Measurements from ENCODE around the gene GPR89B. TPM values are rescaled to one million over a fixed set of nuclear protein-coding genes. Genes with fewer than 3 reads are reported as not detected.
"Not testable (repeated sequence)": the region's sequence is repeated elsewhere in the genome, so short reads cannot be mapped to it uniquely, and the experiment has no call there.

GPR89B gene
- total RNA-seq, 2 donors from 2014 or later: 7.5 to 9.2 TPM

- no peaks in the 10 kb centered on the region for H3K27me3 ChIP-seq
- no peak for TF ChIP-seq CTCF (IDR thresholded peaks at IDR 0.05)
- no peak overlapping the region for H3K27ac ChIP-seq
- H3K4me1 ChIP-seq: peaks cover 0 to 6% of the 10 kb centered on the region in 2 donors
- H3K4me3 ChIP-seq: no peak overlapping the region
- no peaks in the 10 kb centered on the region for H3K9me3 ChIP-seq
- DNase-seq (ENCODE audit: low spot score): no peak
- no peaks in the 10 kb centered on the region for H3K36me3 ChIP-seq
These were observed 3.4 kb upstream of the GPR89B start for GRCh38 chr1:147924813-147925212.

- H3K27me3 ChIP-seq; H3K4me1 ChIP-seq; H3K9me3 ChIP-seq; H3K4me3 ChIP-seq; DNase-seq (ENCODE audit: low spot score); H3K36me3 ChIP-seq; H3K27ac ChIP-seq: not testable (repeated sequence)
These were observed 1.0 kb upstream of the GPR89B start for GRCh38 chr1:147927215-147927614.

DNA sequence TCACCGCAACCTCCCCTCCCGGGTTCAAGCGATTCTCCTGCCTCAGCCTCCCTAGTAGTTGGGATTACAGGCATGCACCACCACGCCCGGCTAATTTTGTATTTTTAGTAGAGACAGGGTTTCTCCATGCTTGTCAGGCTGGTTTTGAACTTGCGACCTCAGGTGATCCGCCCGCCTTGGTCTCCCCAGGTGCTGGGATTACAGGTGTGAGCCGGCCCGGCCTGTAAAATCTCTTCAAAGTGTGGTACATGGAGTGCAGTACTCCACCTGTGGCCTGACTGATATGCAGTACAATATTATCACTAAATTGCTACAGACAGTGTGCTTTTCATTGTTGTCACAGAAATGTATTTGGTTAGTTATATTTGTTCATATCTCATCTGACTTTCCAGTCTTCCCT is 531 bp upstream of the GPR89B start:
- not testable (repeated sequence) for H3K27ac ChIP-seq; H3K4me1 ChIP-seq; H3K4me3 ChIP-seq; H3K36me3 ChIP-seq; DNase-seq (ENCODE audit: low spot score); H3K9me3 ChIP-seq; H3K27me3 ChIP-seq

- not testable (repeated sequence) for H3K9me3 ChIP-seq; DNase-seq (ENCODE audit: low spot score); H3K36me3 ChIP-seq; H3K27ac ChIP-seq; H3K27me3 ChIP-seq; H3K4me3 ChIP-seq; H3K4me1 ChIP-seq
These were observed 2.9 kb downstream of the GPR89B start for GRCh38 chr1:147931137-147931536.

GRCh38 chr1:147935296-147935695 is 7.1 kb downstream of the GPR89B start:
- not testable (repeated sequence) for H3K36me3 ChIP-seq; H3K27me3 ChIP-seq; H3K9me3 ChIP-seq; H3K27ac ChIP-seq; H3K4me3 ChIP-seq; DNase-seq (ENCODE audit: low spot score); H3K4me1 ChIP-seq

- not testable (repeated sequence) for DNase-seq (ENCODE audit: low spot score); H3K27ac ChIP-seq; H3K4me1 ChIP-seq; H3K27me3 ChIP-seq; H3K9me3 ChIP-seq; H3K4me3 ChIP-seq; H3K36me3 ChIP-seq
These were observed 12.2 kb downstream of the GPR89B start for GRCh38 chr1:147940456-147940855.

- not testable (repeated sequence) for H3K27ac ChIP-seq; DNase-seq (ENCODE audit: low spot score); H3K27me3 ChIP-seq; H3K4me1 ChIP-seq; H3K4me3 ChIP-seq; H3K9me3 ChIP-seq; H3K36me3 ChIP-seq
These were observed 14.3 kb downstream of the GPR89B start for GRCh38 chr1:147942563-147942962.

DNA sequence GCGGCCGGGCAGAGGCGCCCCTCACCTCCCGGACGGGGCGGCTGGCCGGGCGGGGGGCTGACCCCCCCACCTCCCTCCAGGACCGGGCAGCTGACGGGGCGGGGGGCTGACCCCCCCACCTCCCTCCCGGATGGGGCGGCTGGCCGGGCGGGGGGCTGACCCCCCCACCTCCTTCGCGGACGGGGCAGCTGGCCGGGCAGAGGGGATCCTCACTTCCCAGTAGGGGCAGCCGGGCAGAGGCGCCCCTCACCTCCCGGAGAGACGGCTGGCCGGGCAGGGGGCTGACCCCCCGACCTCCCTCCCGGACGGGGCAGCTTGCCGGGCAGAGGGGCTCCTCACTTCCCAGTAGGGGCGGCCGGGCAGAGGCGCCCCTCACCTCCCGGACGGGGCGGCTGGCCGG is 21.3 kb downstream of the GPR89B start:
- not testable (repeated sequence) for H3K27me3 ChIP-seq; H3K4me3 ChIP-seq; DNase-seq (ENCODE audit: low spot score); H3K36me3 ChIP-seq; H3K9me3 ChIP-seq; H3K4me1 ChIP-seq; H3K27ac ChIP-seq

DNA sequence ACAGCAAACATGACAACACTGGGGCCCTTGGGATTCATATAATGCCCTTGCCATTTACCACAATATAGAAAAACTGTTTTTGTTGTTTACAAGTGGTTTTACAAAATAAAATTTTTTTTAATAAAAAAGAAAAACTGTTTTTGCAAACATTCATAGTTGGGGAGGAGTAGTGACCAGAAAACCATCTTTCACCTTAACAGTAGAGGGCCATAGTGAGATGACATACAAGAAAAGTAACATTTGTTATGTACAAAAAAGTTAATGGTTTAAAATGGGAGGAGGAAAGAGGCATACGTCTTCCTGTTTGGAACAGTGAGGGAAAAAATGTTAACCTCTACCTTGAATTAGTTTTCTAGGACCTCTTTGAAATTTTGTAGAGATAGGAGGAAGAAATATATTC is 30.7 kb downstream of the GPR89B start:
- H3K27me3 ChIP-seq; H3K4me3 ChIP-seq; H3K4me1 ChIP-seq; H3K27ac ChIP-seq; H3K9me3 ChIP-seq; DNase-seq (ENCODE audit: low spot score); H3K36me3 ChIP-seq: not testable (repeated sequence)

- DNase-seq (ENCODE audit: low spot score): not testable (repeated sequence)
These were observed 31.5 kb downstream of the GPR89B start for GRCh38 chr1:147959680-147960079.

DNA sequence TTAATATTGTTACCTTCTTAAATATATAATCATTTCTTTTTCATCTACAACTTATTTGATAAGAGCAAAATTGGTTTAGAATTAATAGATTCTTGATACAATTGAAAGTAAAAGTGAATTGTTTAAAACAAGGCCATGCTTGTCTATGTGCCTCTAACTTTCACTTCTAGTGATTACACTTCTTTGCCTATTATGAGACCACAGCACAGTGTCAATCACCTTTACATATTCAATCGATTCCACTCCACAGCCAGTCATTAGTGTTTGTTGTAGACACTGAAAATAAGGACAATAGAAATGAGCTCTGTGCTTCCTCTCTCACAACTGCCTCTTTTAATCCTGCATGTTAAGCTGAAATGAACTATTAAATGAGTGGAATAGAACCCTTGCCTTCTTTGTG is 36.4 kb downstream of the GPR89B start:
- not testable (repeated sequence) for DNase-seq (ENCODE audit: low spot score); H3K27me3 ChIP-seq; H3K4me1 ChIP-seq; H3K9me3 ChIP-seq; H3K4me3 ChIP-seq; H3K27ac ChIP-seq; H3K36me3 ChIP-seq

More at GRCh38 chr1:147959680-147960079, 31.5 kb downstream of the GPR89B start:
- not testable (repeated sequence) for H3K4me3 ChIP-seq, H3K27me3 ChIP-seq, H3K27ac ChIP-seq, H3K36me3 ChIP-seq, H3K4me1 ChIP-seq, H3K9me3 ChIP-seq

- not testable (repeated sequence) for H3K4me3 ChIP-seq; H3K9me3 ChIP-seq; H3K4me1 ChIP-seq; H3K36me3 ChIP-seq; DNase-seq (ENCODE audit: low spot score); H3K27me3 ChIP-seq; H3K27ac ChIP-seq
These were observed 38.4 kb downstream of the GPR89B start for GRCh38 chr1:147966657-147967056.

DNA sequence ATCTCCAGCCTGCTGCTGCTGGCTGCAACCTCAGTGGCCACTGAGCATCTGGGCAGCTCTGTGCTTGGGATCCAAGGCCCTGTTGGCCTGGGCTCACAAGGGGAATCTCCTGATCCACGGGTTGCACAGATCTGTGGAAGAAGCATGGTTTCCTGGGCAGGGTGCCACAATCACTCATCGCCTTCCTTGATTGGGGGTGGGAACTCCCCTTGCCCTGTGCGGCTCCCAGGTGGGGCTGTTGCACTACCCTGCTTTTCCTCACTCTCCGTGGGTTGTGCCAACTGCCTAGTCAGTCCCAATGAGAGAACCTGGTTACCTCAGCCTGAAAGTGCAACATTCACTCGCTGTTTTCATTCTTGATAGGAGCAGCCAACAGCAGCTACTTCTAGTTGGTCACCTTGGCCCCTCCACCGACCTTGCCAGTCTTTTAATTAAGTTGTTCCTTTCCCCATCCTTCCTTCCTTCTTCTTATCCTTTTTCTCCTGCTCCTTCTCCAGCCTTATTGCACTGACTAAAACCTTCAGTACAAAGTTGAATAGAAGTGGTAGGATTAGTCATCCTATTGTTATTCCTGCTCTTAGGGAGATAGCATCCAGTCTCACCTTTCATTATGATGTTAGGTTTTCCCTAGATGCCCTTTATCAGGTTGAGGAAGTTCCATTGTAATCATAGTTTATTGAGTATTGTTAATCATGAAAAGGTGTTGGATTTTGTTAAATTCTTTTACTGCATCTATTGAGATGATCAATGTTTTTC is 50.9 kb downstream of the GPR89B start:
- H3K4me1 ChIP-seq; H3K36me3 ChIP-seq; DNase-seq (ENCODE audit: low spot score); H3K9me3 ChIP-seq; H3K27me3 ChIP-seq; H3K4me3 ChIP-seq; H3K27ac ChIP-seq: not testable (repeated sequence)

GRCh38 chr1:147985374-147985773 is 57.2 kb downstream of the GPR89B start:
- H3K4me1 ChIP-seq; H3K4me3 ChIP-seq; DNase-seq (ENCODE audit: low spot score); H3K9me3 ChIP-seq; H3K27ac ChIP-seq; H3K27me3 ChIP-seq; H3K36me3 ChIP-seq: not testable (repeated sequence)

GRCh38 chr1:147987893-147988292 is 59.7 kb downstream of the GPR89B start:
- H3K4me1 ChIP-seq; H3K9me3 ChIP-seq; H3K4me3 ChIP-seq; DNase-seq (ENCODE audit: low spot score); H3K27ac ChIP-seq; H3K36me3 ChIP-seq; H3K27me3 ChIP-seq: not testable (repeated sequence)
